Liver (tissue), 9 donors: Measurements from ENCODE around the gene ACLY. TPM values are rescaled to one million over a fixed set of nuclear protein-coding genes. Genes with fewer than 3 reads are reported as not detected.

Experiments
- DNase-seq: peaks from one replicate; pipeline ENCODE4 v3.0.0-alpha.2; 2017; ENCODE audit warnings: low spot score
- H3K27ac ChIP-seq, 2 donors: one replicate each; pipeline ENCODE4 v1.7.0; 2013; ENCODE audit warnings: inconsistent platforms in 2 of 2, low read length in 2 of 2, control low read depth in 1 of 2, low read depth in 1 of 2, mild to moderate bottlenecking in 1 of 2
- H3K27me3 ChIP-seq, 4 donors: one replicate each; pipeline versions ENCODE4 v1.6.1 to v1.7.0; 2013; ENCODE audit warnings: low read length in 3 of 4, inconsistent platforms in 1 of 4, mild to moderate bottlenecking in 1 of 4, moderate library complexity in 1 of 4; ENCODE audit not compliant: control insufficient read depth in 4 of 4, insufficient read depth in 4 of 4
- H3K36me3 ChIP-seq, 4 donors: one replicate each; pipeline versions ENCODE4 v1.6.1 to v1.7.0; 2013; ENCODE audit warnings: low read length in 3 of 4, mild to moderate bottlenecking in 3 of 4, low read depth in 1 of 4, moderate library complexity in 1 of 4; ENCODE audit not compliant: control insufficient read depth in 4 of 4, insufficient read depth in 3 of 4
- H3K4me1 ChIP-seq, 4 donors: one replicate each; pipeline versions ENCODE4 v1.6.1 to v1.7.0; 2013; ENCODE audit warnings: low read length in 3 of 4, mild to moderate bottlenecking in 3 of 4, moderate library complexity in 1 of 4; ENCODE audit not compliant: control insufficient read depth in 4 of 4, insufficient read depth in 4 of 4
- H3K4me3 ChIP-seq, 3 donors: one replicate each; pipeline versions ENCODE4 v1.6.1 to v1.7.0; 2013; ENCODE audit warnings: low read length in 3 of 3, control low read depth in 1 of 3, low read depth in 1 of 3, mild to moderate bottlenecking in 1 of 3
- H3K9ac ChIP-seq, 2 donors: one replicate each; pipeline ENCODE4 v1.7.0; 2013; ENCODE audit warnings: low read length in 2 of 2, mild to moderate bottlenecking in 2 of 2, moderate library complexity in 2 of 2, control low read depth in 1 of 2, low read depth in 1 of 2
- H3K9me3 ChIP-seq, 4 donors: one replicate each; pipeline versions ENCODE4 v1.6.1 to v1.7.0; 2013; ENCODE audit warnings: low read length in 3 of 4; ENCODE audit not compliant: control insufficient read depth in 4 of 4
- ATF3 ChIP-seq: IDR thresholded peaks from 2 replicates; pipeline ENCODE4 v1.6.1; 2016; ENCODE audit warnings: antibody characterized with exemption
- CTCF ChIP-seq: fragments of 150-350 bp; IDR thresholded peaks from 2 replicates; pipeline ENCODE4 v1.5.1; 2017; ENCODE audit warnings: improper control_type of control experiment, low read depth, low read length; ENCODE audit not compliant: missing input control
- EGR1 ChIP-seq, 2 donors: IDR thresholded peaks; 2 replicates each; pipeline ENCODE4 v1.6.1; 2016 to 2018; ENCODE audit warnings: antibody characterized with exemption in 2 of 2, low read depth in 2 of 2
- FOXA1 ChIP-seq: IDR thresholded peaks from 2 replicates; pipeline ENCODE4 v1.6.1; 2016; ENCODE audit warnings: antibody characterized with exemption
- HNF4A ChIP-seq, 2 donors: conservative IDR thresholded peaks; 2 replicates each; pipeline ENCODE4 v1.6.1; 2016; ENCODE audit warnings: antibody characterized with exemption in 2 of 2, mild to moderate bottlenecking in 2 of 2
- HNF4G ChIP-seq: IDR thresholded peaks from 2 replicates; pipeline ENCODE4 v1.6.1; 2016; ENCODE audit warnings: antibody characterized with exemption
- JUND ChIP-seq, 2 donors: IDR thresholded peaks; 2 replicates each; pipeline ENCODE4 v1.6.1; 2016; ENCODE audit warnings: antibody characterized with exemption in 2 of 2
- NR2F2 ChIP-seq: IDR thresholded peaks from 2 replicates; pipeline ENCODE4 v1.6.1; 2016; ENCODE audit warnings: antibody characterized with exemption
- RAD21 ChIP-seq, 2 donors: IDR thresholded peaks; 2 replicates each; pipeline ENCODE4 v1.6.1; 2016; ENCODE audit warnings: antibody characterized with exemption in 2 of 2, mild to moderate bottlenecking in 2 of 2
- SP1 ChIP-seq: IDR thresholded peaks from 2 replicates; pipeline ENCODE4 v1.6.1; 2018; ENCODE audit warnings: antibody characterized with exemption, mild to moderate bottlenecking
- TAF1 ChIP-seq: conservative IDR thresholded peaks from 2 replicates; pipeline ENCODE4 v1.6.1; 2016; ENCODE audit warnings: antibody characterized with exemption, mild to moderate bottlenecking
- YY1 ChIP-seq: IDR thresholded peaks from 2 replicates; pipeline ENCODE4 v1.6.1; 2016; ENCODE audit warnings: antibody characterized with exemption, mild to moderate bottlenecking
- WGBS: extraction: QIAGEN DNeasy Blood & Tissue Kit; methylation state at CpG from one replicate; pipeline ENCODE4 v1.1.7; 2013; 5-methylcytosine and 5-hydroxymethylcytosine counted together
- polyA plus RNA-seq, 2 donors: library from polyadenylated mRNA; stranded (reverse) in 1 of 2; unstranded in 1 of 2; fragments of 200-250 nt in 1 of 2; fragments of >200 nt in 1 of 2; fragmentation: Nextera tagmentation in 1 of 2; extraction: Ambion mirVana in 1 of 2; gene quantifications; one replicate each; pipeline versions ENCODE4 v1.2.1 to v1.2.3, GENCODE V29; 2013 to 2015
- total RNA-seq, 2 donors: library from RNA; depleted of rRNA; stranded (reverse); fragments of >200 nt; gene quantifications; one replicate each; pipeline ENCODE4 v1.2.3, GENCODE V29; 2014
- TF ChIP-seq, protein P1 (sequence below): IDR thresholded peaks from 2 replicates; pipeline ENCODE4 v1.6.1; 2016; ENCODE audit warnings: antibody characterized with exemption, mild to moderate bottlenecking
- donor health status: healthy.
- donor health status: healthy.
- donor health status: healthy.
- donor health status: healthy.
- donor health status: healthy.

Gene ACLY
- total and polyA plus RNA-seq, 4 donors, result 12.1 to 133 (median 37.1) TPM

DNA sequence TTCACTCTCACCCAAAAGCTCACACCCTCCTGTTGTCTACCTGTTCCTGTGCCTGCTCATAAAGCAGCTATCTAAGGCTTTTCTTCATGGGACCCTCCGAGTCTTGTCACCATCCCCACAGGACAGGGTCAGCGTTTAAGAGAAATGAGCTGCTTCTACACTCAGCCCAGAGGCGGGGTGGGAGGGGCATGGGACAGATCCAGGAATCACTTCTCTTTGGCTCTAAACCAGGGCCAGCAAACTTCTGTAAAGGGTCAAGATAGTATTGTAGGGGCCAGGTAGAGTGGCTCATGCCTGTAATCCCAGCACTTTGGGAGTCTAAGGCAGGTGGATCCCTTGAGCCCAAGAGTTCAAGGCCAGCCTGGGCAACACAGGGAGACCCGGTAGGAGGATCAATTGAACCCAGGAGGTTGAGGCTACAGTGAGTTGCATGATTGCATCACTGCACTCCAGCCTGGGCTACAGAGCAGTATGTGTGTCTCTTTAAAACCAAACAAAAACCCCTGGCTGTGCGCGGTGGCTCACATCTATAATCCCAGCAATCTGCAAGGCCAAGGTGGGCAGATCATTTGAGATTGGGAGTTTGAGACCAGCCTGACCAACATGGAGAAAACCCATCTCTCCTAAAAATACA, 30.3 kb downstream of the ACLY start:
- Histone ChIP-seq H3K36me3 (peaks cover 15 to 67% (median 43%) of the 10 kb centered on the region in 4 donors), H3K9me3 (no peaks in the 10 kb centered on the region)
- 71% methylated on average over 6 of the region's 6 CpGs for WGBS

GRCh38 chr17:41885733-41886132, 33.0 kb downstream of the ACLY start:
- DNase-seq, result no peak
- peak; percentile 75 to 80 for TF ChIP-seq RAD21 (IDR thresholded peaks at IDR 0.05)
- TF ChIP-seq FOXA1, result no peak
- TF ChIP-seq TAF1, result no peak
- TF ChIP-seq CTCF, result peak; percentile 33
- TF ChIP-seq SP1, result no peak
- TF ChIP-seq HNF4A (conservative IDR thresholded peaks at IDR 0.05), result no peak
- TF ChIP-seq ATF3, result no peak
- 87% methylated on average over 6 of the region's 6 CpGs for WGBS
- Histone ChIP-seq H3K27ac (no peak overlapping the region), H3K9ac (no peak overlapping the region), H3K9me3 (no peaks in the 10 kb centered on the region), H3K36me3 (peaks cover 22 to 57% (median 48%) of the 10 kb centered on the region in 4 donors), H3K27me3 (no peaks in the 10 kb centered on the region), H3K4me1 (no peaks in the 10 kb centered on the region), H3K4me3 (no peak overlapping the region)

More for the DNA sequence above, 30.3 kb downstream of the ACLY start:
- Histone ChIP-seq H3K4me3 (no peak overlapping the region), H3K9ac (no peak overlapping the region), H3K27ac (no peak overlapping the region), H3K27me3 (no peaks in the 10 kb centered on the region), H3K4me1 (peaks cover 0 to 2% (median 0%) of the 10 kb centered on the region in 4 donors)
- TF ChIP-seq NR2F2, result no peak
- TF ChIP-seq, protein P1, sequence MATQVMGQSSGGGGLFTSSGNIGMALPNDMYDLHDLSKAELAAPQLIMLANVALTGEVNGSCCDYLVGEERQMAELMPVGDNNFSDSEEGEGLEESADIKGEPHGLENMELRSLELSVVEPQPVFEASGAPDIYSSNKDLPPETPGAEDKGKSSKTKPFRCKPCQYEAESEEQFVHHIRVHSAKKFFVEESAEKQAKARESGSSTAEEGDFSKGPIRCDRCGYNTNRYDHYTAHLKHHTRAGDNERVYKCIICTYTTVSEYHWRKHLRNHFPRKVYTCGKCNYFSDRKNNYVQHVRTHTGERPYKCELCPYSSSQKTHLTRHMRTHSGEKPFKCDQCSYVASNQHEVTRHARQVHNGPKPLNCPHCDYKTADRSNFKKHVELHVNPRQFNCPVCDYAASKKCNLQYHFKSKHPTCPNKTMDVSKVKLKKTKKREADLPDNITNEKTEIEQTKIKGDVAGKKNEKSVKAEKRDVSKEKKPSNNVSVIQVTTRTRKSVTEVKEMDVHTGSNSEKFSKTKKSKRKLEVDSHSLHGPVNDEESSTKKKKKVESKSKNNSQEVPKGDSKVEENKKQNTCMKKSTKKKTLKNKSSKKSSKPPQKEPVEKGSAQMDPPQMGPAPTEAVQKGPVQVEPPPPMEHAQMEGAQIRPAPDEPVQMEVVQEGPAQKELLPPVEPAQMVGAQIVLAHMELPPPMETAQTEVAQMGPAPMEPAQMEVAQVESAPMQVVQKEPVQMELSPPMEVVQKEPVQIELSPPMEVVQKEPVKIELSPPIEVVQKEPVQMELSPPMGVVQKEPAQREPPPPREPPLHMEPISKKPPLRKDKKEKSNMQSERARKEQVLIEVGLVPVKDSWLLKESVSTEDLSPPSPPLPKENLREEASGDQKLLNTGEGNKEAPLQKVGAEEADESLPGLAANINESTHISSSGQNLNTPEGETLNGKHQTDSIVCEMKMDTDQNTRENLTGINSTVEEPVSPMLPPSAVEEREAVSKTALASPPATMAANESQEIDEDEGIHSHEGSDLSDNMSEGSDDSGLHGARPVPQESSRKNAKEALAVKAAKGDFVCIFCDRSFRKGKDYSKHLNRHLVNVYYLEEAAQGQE, result no peak
- DNase-seq, result no peak

DNA sequence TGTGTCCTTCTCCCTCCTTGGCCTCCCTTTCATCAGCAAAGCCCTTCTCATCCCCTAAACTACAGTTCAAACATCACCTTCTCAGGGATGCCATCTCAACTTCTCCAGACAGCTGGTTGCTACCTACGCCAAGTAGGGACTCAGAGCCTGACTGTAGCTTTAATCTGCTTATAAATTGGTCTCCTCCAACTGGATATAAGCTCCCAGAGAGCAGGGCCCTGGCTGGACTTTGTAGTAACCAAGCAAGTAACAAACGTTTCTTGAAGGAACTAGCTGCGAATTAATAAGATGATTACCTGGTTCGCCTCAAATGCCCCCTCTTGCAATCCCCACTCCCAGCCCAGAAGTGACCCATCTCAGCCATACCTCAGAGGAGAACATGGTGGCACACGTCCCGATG, 36.0 kb downstream of the ACLY start:
- no peaks in the 10 kb centered on the region for H3K27me3 ChIP-seq
- no peak overlapping the region for H3K27ac ChIP-seq
- H3K9ac ChIP-seq, result no peak overlapping the region
- 91% methylated on average over 6 of the region's 6 CpGs for WGBS
- TF ChIP-seq NR2F2 (no peak), JUND (IDR thresholded peaks at IDR 0.05) (no peak), EGR1 (IDR thresholded peaks at IDR 0.05; ENCODE audit: low read depth in 2 of 2) (no peak), HNF4G (no peak), YY1 (no peak), SP1 (no peak), HNF4A (conservative IDR thresholded peaks at IDR 0.05) (no peak)
- H3K36me3 ChIP-seq, result peaks cover 26 to 64% (median 57%) of the 10 kb centered on the region in 4 donors
- no peak for DNase-seq
- H3K4me3 ChIP-seq, result no peak overlapping the region
- H3K4me1 ChIP-seq, result peaks cover 0 to 6% (median 5%) of the 10 kb centered on the region in 4 donors
- H3K9me3 ChIP-seq, result no peaks in the 10 kb centered on the region
